Activated T-helper 2 cell treated with anti-CD3 and anti-CD28 coated beads, Interferon-gamma antibody, Interleukin-2, Interleukin-4, amounts not matched to agents 10 μg/mL and 5 μg/mL and 100 μg/mL, durations not matched to agents 14 hours and 24 hours and 36 hours (primary cell): Measurements from ENCODE around the gene PHACTR1. TPM values are rescaled to one million over a fixed set of nuclear protein-coding genes. Genes with fewer than 3 reads are reported as not detected.
"Not testable (repeated sequence)": the region's sequence is repeated elsewhere in the genome, so short reads cannot be mapped to it uniquely, and the experiment has no call there.

Experiments used
- DNase-seq: peaks from one replicate; pipeline ENCODE4 v3.0.0; 2021; ENCODE audit warnings: low spot score
- H3K27ac Mint-ChIP-seq: one replicate; pipeline ENCODE4 v1.8.0; 2021; ENCODE audit warnings: mixed read lengths
- H3K27me3 Mint-ChIP-seq: one replicate; pipeline ENCODE4 v1.8.0; 2021; ENCODE audit warnings: low read depth, mixed read lengths
- H3K36me3 Mint-ChIP-seq: one replicate; pipeline ENCODE4 v1.8.0; 2021; ENCODE audit warnings: low read depth, mixed read lengths
- H3K4me1 Mint-ChIP-seq: one replicate; pipeline ENCODE4 v1.8.0; 2021; ENCODE audit warnings: low read depth, mixed read lengths
- H3K4me3 Mint-ChIP-seq: one replicate; pipeline ENCODE4 v1.8.0; 2021; ENCODE audit warnings: low read depth, mild to moderate bottlenecking, moderate library complexity, mixed read lengths
- H3K9me3 Mint-ChIP-seq: one replicate; pipeline ENCODE4 v1.8.0; 2021; ENCODE audit warnings: mixed read lengths
- intact Hi-C: fragments of 100-400 bp; cut with micrococcal nuclease; formaldehyde crosslinking; loops from one replicate; pipeline ENCODE4 v1.15.1; 2023
- total RNA-seq: library from RNA; stranded (reverse); gene quantifications from 2 replicates; pipeline ENCODE4 v1.2.3, GENCODE V29; 2022

The PHACTR1 gene
- total RNA-seq, 1 donor from 2014 or later: 0.11 TPM

DNA sequence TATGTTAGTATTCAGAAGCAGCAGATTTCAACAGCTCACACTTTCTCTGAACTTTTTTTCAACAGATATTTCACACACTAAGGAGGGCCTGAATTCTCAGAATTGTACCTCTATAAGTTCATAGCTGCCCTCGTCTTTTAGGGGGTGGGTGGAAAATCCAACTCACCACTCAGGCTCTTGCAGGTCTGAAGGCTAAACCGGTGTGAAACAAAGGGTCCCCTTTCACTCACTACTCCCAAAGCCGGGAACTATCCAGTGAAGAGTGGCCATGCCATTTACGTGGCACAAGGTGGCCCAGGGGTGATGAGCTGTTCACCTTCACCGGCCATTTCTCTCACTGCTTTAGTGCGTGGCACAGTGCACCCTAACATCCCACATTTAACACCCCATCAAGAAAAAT lies 587.5 kb downstream of the PHACTR1 start:
- H3K27ac Mint-ChIP-seq: no peak overlapping the region
- peaks cover 22% of the 10 kb centered on the region for H3K4me1 Mint-ChIP-seq
- no peaks in the 10 kb centered on the region for H3K9me3 Mint-ChIP-seq
- no peak for DNase-seq
- H3K27me3 Mint-ChIP-seq: no peaks in the 10 kb centered on the region
- H3K36me3 Mint-ChIP-seq: peaks cover 50% of the 10 kb centered on the region
- no peak overlapping the region for H3K4me3 Mint-ChIP-seq
- intact Hi-C loops: no loop called here

GRCh38 chr6:13304580-13305260 lies 588.2 kb downstream of the PHACTR1 start:
- no peaks in the 10 kb centered on the region for H3K27me3 Mint-ChIP-seq
- no peak overlapping the region for H3K27ac Mint-ChIP-seq
- no peaks in the 10 kb centered on the region for H3K9me3 Mint-ChIP-seq
- intact Hi-C loops: no loop called here
- peaks cover 53% of the 10 kb centered on the region for H3K36me3 Mint-ChIP-seq
- H3K4me1 Mint-ChIP-seq: peaks cover 22% of the 10 kb centered on the region
- no peak overlapping the region for H3K4me3 Mint-ChIP-seq
- DNase-seq: no peak

DNA sequence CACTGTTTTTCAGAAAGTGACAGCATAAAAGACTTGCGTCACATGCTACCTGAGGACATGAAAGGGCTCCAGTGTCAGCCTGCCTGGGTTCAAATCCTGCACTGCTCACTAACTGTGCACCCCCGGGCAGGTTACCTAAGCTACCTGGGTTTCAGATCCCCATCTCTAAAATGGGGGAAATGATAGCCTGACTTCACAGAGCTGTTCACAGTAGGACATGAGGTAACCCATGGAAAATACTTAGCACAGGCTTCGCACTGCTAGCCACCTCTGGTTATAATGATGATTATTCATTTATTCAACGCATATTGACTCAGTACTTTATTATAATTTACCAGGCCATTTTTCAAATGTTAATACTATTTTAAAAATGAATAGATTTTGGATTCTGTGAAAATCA lies 588.7 kb downstream of the PHACTR1 start:
- intact Hi-C loops: no loop called here
- no peak for DNase-seq
- Mint-ChIP-seq H3K9me3 (no peaks in the 10 kb centered on the region), H3K4me1 (peaks cover 22% of the 10 kb centered on the region), H3K4me3 (no peak overlapping the region), H3K36me3 (peaks cover 56% of the 10 kb centered on the region), H3K27me3 (no peaks in the 10 kb centered on the region), H3K27ac (no peak overlapping the region)

- Mint-ChIP-seq H3K27me3 (no peaks in the 10 kb centered on the region), H3K4me3 (no peak overlapping the region), H3K36me3 (peaks cover 55% of the 10 kb centered on the region), H3K4me1 (peaks cover 22% of the 10 kb centered on the region), H3K27ac (no peak overlapping the region), H3K9me3 (no peaks in the 10 kb centered on the region)
- intact Hi-C loops: no loop called here
- DNase-seq: no peak
Measured at GRCh38 chr6:13305791-13306190, 589.2 kb downstream of the PHACTR1 start.

- DNase-seq: no peak
- H3K36me3 Mint-ChIP-seq: peaks cover 52% of the 10 kb centered on the region
- H3K27me3 Mint-ChIP-seq: no peaks in the 10 kb centered on the region
- H3K9me3 Mint-ChIP-seq: no peaks in the 10 kb centered on the region
- no peak overlapping the region for H3K27ac Mint-ChIP-seq
- no peak overlapping the region for H3K4me3 Mint-ChIP-seq
- intact Hi-C loops: no loop called here
- H3K4me1 Mint-ChIP-seq: peaks cover 19% of the 10 kb centered on the region
Measured at GRCh38 chr6:13307508-13307995, 591.0 kb downstream of the PHACTR1 start.

GRCh38 chr6:13308332-13308731 lies 591.8 kb downstream of the PHACTR1 start:
- Mint-ChIP-seq H3K27me3 (no peaks in the 10 kb centered on the region), H3K9me3 (no peaks in the 10 kb centered on the region), H3K36me3 (peaks cover 44% of the 10 kb centered on the region), H3K4me3 (no peak overlapping the region), H3K27ac (no peak overlapping the region), H3K4me1 (peaks cover 11% of the 10 kb centered on the region)
- no peak for DNase-seq
- intact Hi-C loops: no loop called here

- Mint-ChIP-seq H3K27ac (no peak overlapping the region), H3K4me3 (no peak overlapping the region), H3K9me3 (no peaks in the 10 kb centered on the region), H3K4me1 (peaks cover 1% of the 10 kb centered on the region), H3K36me3 (peaks cover 52% of the 10 kb centered on the region), H3K27me3 (no peaks in the 10 kb centered on the region)
- intact Hi-C loops: no loop called here
- no peak for DNase-seq
Measured at GRCh38 chr6:13311155-13311554, 594.6 kb downstream of the PHACTR1 start.

DNA sequence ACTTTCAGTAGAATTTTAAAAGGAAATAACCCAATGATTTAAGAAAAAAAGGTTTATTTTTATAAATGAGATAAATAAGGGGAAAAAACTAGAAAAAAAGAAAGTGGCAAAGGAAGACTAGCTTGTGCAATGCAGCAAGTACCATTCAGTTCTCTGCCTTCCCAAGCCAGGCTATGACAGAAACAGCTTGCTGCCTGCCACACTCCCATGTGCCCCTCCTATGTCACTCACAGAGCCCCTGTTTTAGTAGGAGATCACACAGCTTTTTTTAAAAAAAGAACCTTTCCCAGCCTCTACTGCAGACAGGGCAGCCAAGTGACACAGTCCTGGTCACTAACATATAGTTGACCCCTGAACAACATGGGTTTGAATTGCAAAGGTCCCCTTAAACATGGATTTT lies 598.2 kb downstream of the PHACTR1 start:
- Mint-ChIP-seq H3K4me3 (no peak overlapping the region), H3K36me3 (peaks cover 59% of the 10 kb centered on the region), H3K27me3 (no peaks in the 10 kb centered on the region), H3K9me3 (no peaks in the 10 kb centered on the region), H3K4me1 (no peaks in the 10 kb centered on the region), H3K27ac (no peak overlapping the region)
- intact Hi-C loops: no loop called here
- DNase-seq: no peak

GRCh38 chr6:13315896-13316295 lies 599.3 kb downstream of the PHACTR1 start:
- peaks cover 63% of the 10 kb centered on the region for H3K36me3 Mint-ChIP-seq
- no peak overlapping the region for H3K4me3 Mint-ChIP-seq
- no peaks in the 10 kb centered on the region for H3K9me3 Mint-ChIP-seq
- no peaks in the 10 kb centered on the region for H3K27me3 Mint-ChIP-seq
- DNase-seq: no peak
- no peaks in the 10 kb centered on the region for H3K4me1 Mint-ChIP-seq
- H3K27ac Mint-ChIP-seq: no peak overlapping the region
- intact Hi-C loops: no loop called here

DNA sequence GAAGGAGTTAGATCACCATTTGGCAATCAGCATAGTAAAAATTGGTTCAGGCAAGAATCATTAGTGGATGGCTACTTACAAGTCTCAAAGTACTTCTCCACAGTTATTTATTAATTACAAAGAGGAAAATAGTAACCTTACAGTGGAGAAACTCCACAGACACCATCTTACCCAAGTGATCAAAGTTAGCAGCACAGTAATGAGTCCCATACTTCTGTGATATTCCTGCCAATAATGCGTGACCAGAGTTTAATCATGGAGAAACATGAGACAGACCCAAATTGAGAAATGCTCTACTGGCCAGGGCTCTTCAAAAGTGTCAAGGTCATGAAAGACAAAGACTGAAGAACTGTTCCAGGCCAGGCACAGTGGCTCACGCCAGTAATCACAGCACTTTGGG lies 602.3 kb downstream of the PHACTR1 start:
- H3K27ac Mint-ChIP-seq: no peak overlapping the region
- intact Hi-C loops: no loop called here
- no peak overlapping the region for H3K4me3 Mint-ChIP-seq
- H3K4me1 Mint-ChIP-seq: no peaks in the 10 kb centered on the region
- DNase-seq: no peak
- no peaks in the 10 kb centered on the region for H3K9me3 Mint-ChIP-seq
- H3K36me3 Mint-ChIP-seq: peaks cover 66% of the 10 kb centered on the region
- no peaks in the 10 kb centered on the region for H3K27me3 Mint-ChIP-seq

DNA sequence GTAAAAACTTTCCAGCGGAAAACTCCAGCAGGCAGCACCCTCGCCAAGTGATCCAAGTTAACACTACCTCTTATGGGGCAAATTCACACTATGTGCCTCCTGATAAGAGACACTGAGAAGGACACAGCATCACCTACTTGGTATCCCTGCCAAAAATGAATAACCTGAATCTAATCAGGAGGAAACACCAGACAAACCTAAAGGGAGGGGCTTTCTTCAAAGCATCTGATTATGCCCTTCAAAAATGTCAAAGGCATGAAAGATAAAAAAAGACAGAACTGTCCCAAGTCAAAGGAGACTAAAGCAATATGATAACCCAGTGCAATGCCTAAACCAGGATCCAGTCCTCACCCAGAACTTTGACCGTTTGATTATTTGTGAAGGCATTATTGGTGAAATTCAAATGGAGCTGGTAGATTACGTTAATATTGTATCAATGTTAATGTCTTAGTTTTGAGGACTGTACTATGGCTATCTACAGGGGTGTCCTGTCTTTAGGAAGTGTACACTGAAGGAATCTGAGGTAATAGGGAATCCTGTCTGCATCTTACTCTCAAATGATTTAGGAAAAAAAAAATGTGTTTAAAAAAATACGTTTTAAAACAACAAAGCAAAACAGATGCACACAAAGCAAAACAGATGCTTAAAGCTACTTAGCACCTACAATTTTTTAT lies 603.5 kb downstream of the PHACTR1 start:
- H3K4me1 Mint-ChIP-seq: peaks cover 1% of the 10 kb centered on the region
- H3K4me3 Mint-ChIP-seq: no peak overlapping the region
- H3K36me3 Mint-ChIP-seq: peaks cover 68% of the 10 kb centered on the region
- no peaks in the 10 kb centered on the region for H3K27me3 Mint-ChIP-seq
- DNase-seq: no peak
- no peak overlapping the region for H3K27ac Mint-ChIP-seq
- no peaks in the 10 kb centered on the region for H3K9me3 Mint-ChIP-seq
- intact Hi-C loops: no loop called here

DNA sequence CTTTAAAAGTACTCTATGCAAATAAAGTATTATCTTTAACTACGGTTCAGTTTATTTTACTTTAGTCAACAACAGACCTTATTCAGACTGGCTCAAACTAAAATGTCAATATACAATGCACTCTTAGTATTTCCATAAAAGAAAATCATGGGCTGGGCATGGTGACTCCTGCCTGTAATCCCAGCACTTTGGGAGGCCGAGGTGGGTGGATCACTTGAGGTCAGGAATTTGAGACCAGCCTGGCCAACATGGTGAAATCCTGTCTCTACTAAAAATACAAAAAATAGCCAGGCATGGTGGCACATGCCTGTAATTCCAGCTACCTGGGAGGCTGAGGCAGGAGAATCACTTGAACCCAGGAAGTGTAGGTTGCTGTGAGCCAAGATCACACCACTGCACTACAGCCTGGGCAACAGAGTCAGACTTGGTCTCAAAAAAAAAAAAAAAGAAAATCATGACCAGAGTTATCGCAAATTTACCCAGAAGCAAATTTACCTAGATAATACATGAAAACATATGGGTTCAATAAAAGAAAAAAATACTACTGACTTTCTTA lies 609.5 kb downstream of the PHACTR1 start:
- Mint-ChIP-seq H3K4me1 (peaks cover 23% of the 10 kb centered on the region), H3K4me3 (peak overlapping the region; percentile 64), H3K36me3 (peaks cover 24% of the 10 kb centered on the region)
- not testable (repeated sequence) for H3K9me3 Mint-ChIP-seq, H3K27ac Mint-ChIP-seq, DNase-seq, H3K27me3 Mint-ChIP-seq
- intact Hi-C loops: loop anchor here (5.0 kb wide), 1 partner anchor 414 kb away; no protein-coding TSS in a partner anchor

GRCh38 chr6:13327691-13328075 lies 611.1 kb downstream of the PHACTR1 start:
- DNase-seq: no peak
- Mint-ChIP-seq H3K4me3 (peak overlapping the region; percentile 89), H3K27me3 (no peaks in the 10 kb centered on the region), H3K27ac (peak overlapping the region; percentile 87), H3K9me3 (no peaks in the 10 kb centered on the region), H3K36me3 (peaks cover 19% of the 10 kb centered on the region), H3K4me1 (peaks cover 26% of the 10 kb centered on the region)
- intact Hi-C loops: loop anchor here (1.0 to 5.0 kb wide), 4 partner anchors 25 to 415 kb away; partner anchors contain the start of gene SIRT5
